Measurements from ENCODE around the gene IDH2. TPM values are rescaled to one million over a fixed set of nuclear protein-coding genes. Genes with fewer than 3 reads are reported as not detected.

The IDH2 gene
- total RNA-seq, 6 donors from 2014 or later: 41.5 to 72.1 (median 48.7) TPM

GRCh38 chr15:90138071-90138833 lies 36.0 kb upstream of the IDH2 start:
- ATAC-seq (ENCODE audit: low FRiP score in 2 of 2): peak in 1 of 2 donors; percentile 77
- 85 to 88% methylated on average over 11 of the region's 11 CpGs for WGBS, 2 donors
- TF ChIP-seq CTCF (IDR thresholded peaks at IDR 0.05) (no peak), POLR2A (IDR thresholded peaks at IDR 0.05) (no peak), EP300 (IDR thresholded peaks at IDR 0.05) (no peak), POLR2AphosphoS5 (IDR thresholded peaks at IDR 0.05) (no peak)
- no peaks in the 10 kb centered on the region for H3K27me3 ChIP-seq
- no peak overlapping the region for H3K27ac ChIP-seq
- H3K4me3 ChIP-seq: no peak overlapping the region
- H3K36me3 ChIP-seq: no peaks in the 10 kb centered on the region
- DNase-seq: peak in 1 of 2 donors; percentile 72
- peaks cover 2 to 5% (median 3%) of the 10 kb centered on the region in 4 donors for H3K4me1 ChIP-seq
- H3K9me3 ChIP-seq: no peaks in the 10 kb centered on the region

- H3K4me1 ChIP-seq: no peaks in the 10 kb centered on the region
- WGBS, 2 donors: 86 to 89% methylated on average over 3 to 5 of the region's 5 CpGs
- TF ChIP-seq CTCF (IDR thresholded peaks at IDR 0.05) (no peak), EP300 (IDR thresholded peaks at IDR 0.05) (no peak), POLR2AphosphoS5 (IDR thresholded peaks at IDR 0.05) (no peak), POLR2A (IDR thresholded peaks at IDR 0.05) (no peak)
Observed at GRCh38 chr15:90132437-90132836, 30.2 kb upstream of the IDH2 start.

GRCh38 chr15:90131848-90132247 lies 29.6 kb upstream of the IDH2 start:
- DNase-seq: no peak
- no peaks in the 10 kb centered on the region for H3K36me3 ChIP-seq
- TF ChIP-seq CTCF (IDR thresholded peaks at IDR 0.05): no peak
- TF ChIP-seq EP300 (IDR thresholded peaks at IDR 0.05): no peak
- no peak for TF ChIP-seq POLR2A (IDR thresholded peaks at IDR 0.05)
- no peak for TF ChIP-seq POLR2AphosphoS5 (IDR thresholded peaks at IDR 0.05)
- no peak overlapping the region for H3K4me3 ChIP-seq
- 91 to 95% methylated on average over 2 of the region's 2 CpGs for WGBS, 2 donors
- H3K27ac ChIP-seq: no peak overlapping the region
- no peak for ATAC-seq (ENCODE audit: low FRiP score in 2 of 2)
- no peaks in the 10 kb centered on the region for H3K9me3 ChIP-seq
- no peaks in the 10 kb centered on the region for H3K27me3 ChIP-seq
- H3K4me1 ChIP-seq: peaks cover 0 to 1% (median under 1%) of the 10 kb centered on the region in 4 donors

More at GRCh38 chr15:90132437-90132836, 30.2 kb upstream of the IDH2 start:
- H3K27ac ChIP-seq: no peak overlapping the region
- H3K4me3 ChIP-seq: no peak overlapping the region
- no peaks in the 10 kb centered on the region for H3K36me3 ChIP-seq
- ATAC-seq (ENCODE audit: low FRiP score in 2 of 2) (no peak), DNase-seq (no peak)
- H3K9me3 ChIP-seq: no peaks in the 10 kb centered on the region
- H3K27me3 ChIP-seq: no peaks in the 10 kb centered on the region

- TF ChIP-seq POLR2AphosphoS5 (IDR thresholded peaks at IDR 0.05) (no peak), POLR2A (IDR thresholded peaks at IDR 0.05) (no peak)
- H3K27ac ChIP-seq: no peak overlapping the region
- no peak overlapping the region for H3K4me3 ChIP-seq
- H3K9me3 ChIP-seq: no peaks in the 10 kb centered on the region
- H3K36me3 ChIP-seq: no peaks in the 10 kb centered on the region
- ATAC-seq (ENCODE audit: low FRiP score in 2 of 2) (no peak), DNase-seq (no peak)
- WGBS, 2 donors: 90 to 95% methylated on average over 8 of the region's 8 CpGs
- H3K27me3 ChIP-seq: no peaks in the 10 kb centered on the region
- H3K4me1 ChIP-seq: peaks cover 0 to 6% (median 1%) of the 10 kb centered on the region in 4 donors
Observed at GRCh38 chr15:90130291-90130690, 28.0 kb upstream of the IDH2 start.

GRCh38 chr15:90126596-90127435 lies 24.5 kb upstream of the IDH2 start:
- Histone ChIP-seq H3K36me3 (no peaks in the 10 kb centered on the region), H3K27ac (no peak overlapping the region), H3K27me3 (no peaks in the 10 kb centered on the region), H3K9me3 (no peaks in the 10 kb centered on the region), H3K4me1 (peaks cover 0 to 6% (median 1%) of the 10 kb centered on the region in 4 donors), H3K4me3 (no peak overlapping the region)
- ATAC-seq (ENCODE audit: low FRiP score in 2 of 2): peak; percentile 24 to 59
- WGBS, 2 donors: 24% methylated on average over 10 of the region's 10 CpGs
- DNase-seq: peak in 1 of 2 donors; percentile 55
- TF ChIP-seq EP300 (IDR thresholded peaks at IDR 0.05): no peak
- no peak for TF ChIP-seq POLR2A (IDR thresholded peaks at IDR 0.05)
- TF ChIP-seq CTCF (IDR thresholded peaks at IDR 0.05): no peak
- TF ChIP-seq POLR2AphosphoS5 (IDR thresholded peaks at IDR 0.05): no peak

Data from upper lobe of left lung (tissue), 6 donors.